ENCODE results near the gene GRPEL2. TPM values are rescaled to one million over a fixed set of nuclear protein-coding genes. Genes with fewer than 3 reads are reported as not detected.

GRPEL2 gene
- total and polyA plus RNA-seq, 10 donors = 4.6 to 17.7 (median 9.0) TPM

GRCh38 chr5:149380466-149381121, 35.3 kb downstream of the GRPEL2 start:
- H3K9me3 ChIP-seq = no peaks in the 10 kb centered on the region
- no peak overlapping the region for H3K4me3 ChIP-seq
- no peaks in the 10 kb centered on the region for H3K36me3 ChIP-seq
- WGBS, 5 donors = 80 to 91% (median 84%) methylated on average over 12 to 16 of the region's 16 CpGs
- peaks cover 0 to 18% (median 0%) of the 10 kb centered on the region in 7 donors for H3K27me3 ChIP-seq (replicated peaks in 1 of 7)
- intact Hi-C loops (cut with DNase I; ENCODE audit: low total_unique reads) = loop anchor here (5.0 kb wide), 1 partner anchor 187 kb away; no protein-coding TSS in a partner anchor
- TF ChIP-seq, protein P1, sequence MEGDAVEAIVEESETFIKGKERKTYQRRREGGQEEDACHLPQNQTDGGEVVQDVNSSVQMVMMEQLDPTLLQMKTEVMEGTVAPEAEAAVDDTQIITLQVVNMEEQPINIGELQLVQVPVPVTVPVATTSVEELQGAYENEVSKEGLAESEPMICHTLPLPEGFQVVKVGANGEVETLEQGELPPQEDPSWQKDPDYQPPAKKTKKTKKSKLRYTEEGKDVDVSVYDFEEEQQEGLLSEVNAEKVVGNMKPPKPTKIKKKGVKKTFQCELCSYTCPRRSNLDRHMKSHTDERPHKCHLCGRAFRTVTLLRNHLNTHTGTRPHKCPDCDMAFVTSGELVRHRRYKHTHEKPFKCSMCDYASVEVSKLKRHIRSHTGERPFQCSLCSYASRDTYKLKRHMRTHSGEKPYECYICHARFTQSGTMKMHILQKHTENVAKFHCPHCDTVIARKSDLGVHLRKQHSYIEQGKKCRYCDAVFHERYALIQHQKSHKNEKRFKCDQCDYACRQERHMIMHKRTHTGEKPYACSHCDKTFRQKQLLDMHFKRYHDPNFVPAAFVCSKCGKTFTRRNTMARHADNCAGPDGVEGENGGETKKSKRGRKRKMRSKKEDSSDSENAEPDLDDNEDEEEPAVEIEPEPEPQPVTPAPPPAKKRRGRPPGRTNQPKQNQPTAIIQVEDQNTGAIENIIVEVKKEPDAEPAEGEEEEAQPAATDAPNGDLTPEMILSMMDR (IDR thresholded peaks at IDR 0.05 in 8 of 11, conservative IDR thresholded peaks at IDR 0.05 in 3 of 11) = no peak
- TF ChIP-seq POLR2AphosphoS5 (IDR thresholded peaks at IDR 0.05) (peak; percentile 5 to 30 (median 8)), POLR2A (IDR thresholded peaks at IDR 0.05) (no peak)
- peaks cover 0 to 28% (median 12%) of the 10 kb centered on the region in 6 donors for H3K4me1 ChIP-seq
- H3K27ac ChIP-seq = peak overlapping the region in 3 of 8 donors; percentile 24 to 56 (median 41)
- DNase-seq = no peak

GRCh38 chr5:149381261-149381985, 36.1 kb downstream of the GRPEL2 start:
- intact Hi-C loops (cut with DNase I; ENCODE audit: low total_unique reads) = loop anchor here (5.0 kb wide), 1 partner anchor 186 kb away; no protein-coding TSS in a partner anchor
- no peak for TF ChIP-seq POLR2AphosphoS5 (IDR thresholded peaks at IDR 0.05)
- TF ChIP-seq, protein P1 (IDR thresholded peaks at IDR 0.05 in 8 of 11, conservative IDR thresholded peaks at IDR 0.05 in 3 of 11) = no peak
- TF ChIP-seq POLR2A (IDR thresholded peaks at IDR 0.05) = no peak
- DNase-seq = no peak
- Histone ChIP-seq H3K4me1 (peaks cover 0 to 34% (median 12%) of the 10 kb centered on the region in 6 donors), H3K36me3 (no peaks in the 10 kb centered on the region), H3K27ac (peak overlapping the region in 4 of 8 donors; percentile 15 to 56 (median 28)), H3K4me3 (peak overlapping the region in 1 of 8 donors; percentile 21), H3K9me3 (no peaks in the 10 kb centered on the region), H3K27me3 (replicated peaks in 1 of 7) (peaks cover 0 to 18% (median 0%) of the 10 kb centered on the region in 7 donors)
- WGBS, 5 donors = 54 to 70% (median 60%) methylated on average over 5 to 8 of the region's 8 CpGs

DNA sequence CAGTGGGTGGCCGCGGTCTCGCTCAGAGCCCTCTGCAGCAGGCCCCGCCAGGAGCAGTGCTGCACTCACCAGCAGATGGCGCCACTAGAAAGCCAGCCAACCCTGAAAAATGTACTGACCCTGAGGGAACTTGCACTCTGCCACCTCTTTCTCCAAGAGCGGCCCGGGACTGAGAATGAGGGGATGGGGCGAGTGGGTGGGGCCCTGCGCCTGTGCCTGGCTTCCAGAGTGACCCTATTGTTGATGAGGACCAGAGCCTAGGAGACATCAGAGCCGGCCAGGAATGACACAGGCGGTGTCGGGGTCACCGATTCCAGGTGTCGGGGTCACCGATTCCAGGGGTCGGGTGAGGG, 36.7 kb downstream of the GRPEL2 start:
- Histone ChIP-seq H3K4me1 (peaks cover 0 to 34% (median 12%) of the 10 kb centered on the region in 6 donors), H3K27me3 (replicated peaks in 1 of 7) (peaks cover 0 to 18% (median 0%) of the 10 kb centered on the region in 7 donors), H3K9me3 (no peaks in the 10 kb centered on the region), H3K4me3 (peak overlapping the region in 1 of 8 donors; percentile 21), H3K36me3 (no peaks in the 10 kb centered on the region), H3K27ac (peak overlapping the region in 4 of 8 donors; percentile 33 to 56 (median 50))
- DNase-seq = peak; percentile 92
- WGBS, 5 donors = 3 to 44% (median 40%) methylated on average over 5 to 16 of the region's 16 CpGs
- TF ChIP-seq POLR2AphosphoS5 (IDR thresholded peaks at IDR 0.05) (peak; percentile 48 to 61 (median 60)), POLR2A (IDR thresholded peaks at IDR 0.05) (no peak)
- TF ChIP-seq, protein P1 (IDR thresholded peaks at IDR 0.05 in 8 of 11, conservative IDR thresholded peaks at IDR 0.05 in 3 of 11) = peak; percentile 78 to 95 (median 89)
- intact Hi-C loops (cut with DNase I; ENCODE audit: low total_unique reads) = loop anchor here (5.0 kb wide), 1 partner anchor 185 kb away; no protein-coding TSS in a partner anchor

All from spleen (tissue), 11 donors.